Esophagus mucosa (tissue), 1 donor: ENCODE data around the gene FAM43A. TPM values are rescaled to one million over a fixed set of nuclear protein-coding genes. Genes with fewer than 3 reads are reported as not detected.

Source experiments
- ATAC-seq: fragments of 200-7000 bp; cut with Tn5 transposase; one replicate; pipeline ENCODE4 v1.9.1; 2020
- total RNA-seq: library from RNA; stranded (reverse); gene quantifications from one replicate; pipeline ENCODE4 v1.2.4, GENCODE V29; 2023
- donor health status: DM: yes; HTN: yes; CAD: no.

Gene FAM43A
- total RNA-seq, 1 donor from 2014 or later, result 23.4 TPM

DNA sequence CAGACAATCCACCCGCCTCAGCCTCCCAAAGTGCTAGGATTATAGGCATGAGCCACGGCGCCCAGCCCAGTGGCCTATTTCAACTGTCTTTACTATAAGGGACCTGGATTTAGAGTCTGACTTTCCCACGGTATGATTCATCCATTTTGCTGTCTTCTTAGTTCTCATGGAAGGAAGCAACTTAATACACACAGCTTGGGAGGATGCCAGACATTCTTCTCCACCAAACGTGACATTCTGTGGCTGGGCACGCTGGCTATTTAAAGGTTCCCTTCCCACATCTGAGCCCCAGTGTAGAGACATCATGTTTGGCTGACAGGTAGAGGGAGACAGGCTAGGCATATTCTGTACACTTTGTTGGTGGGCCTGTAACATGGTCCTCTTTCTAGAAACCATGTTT, 26.2 kb downstream of the FAM43A start:
- ATAC-seq, result peak; percentile 85

DNA sequence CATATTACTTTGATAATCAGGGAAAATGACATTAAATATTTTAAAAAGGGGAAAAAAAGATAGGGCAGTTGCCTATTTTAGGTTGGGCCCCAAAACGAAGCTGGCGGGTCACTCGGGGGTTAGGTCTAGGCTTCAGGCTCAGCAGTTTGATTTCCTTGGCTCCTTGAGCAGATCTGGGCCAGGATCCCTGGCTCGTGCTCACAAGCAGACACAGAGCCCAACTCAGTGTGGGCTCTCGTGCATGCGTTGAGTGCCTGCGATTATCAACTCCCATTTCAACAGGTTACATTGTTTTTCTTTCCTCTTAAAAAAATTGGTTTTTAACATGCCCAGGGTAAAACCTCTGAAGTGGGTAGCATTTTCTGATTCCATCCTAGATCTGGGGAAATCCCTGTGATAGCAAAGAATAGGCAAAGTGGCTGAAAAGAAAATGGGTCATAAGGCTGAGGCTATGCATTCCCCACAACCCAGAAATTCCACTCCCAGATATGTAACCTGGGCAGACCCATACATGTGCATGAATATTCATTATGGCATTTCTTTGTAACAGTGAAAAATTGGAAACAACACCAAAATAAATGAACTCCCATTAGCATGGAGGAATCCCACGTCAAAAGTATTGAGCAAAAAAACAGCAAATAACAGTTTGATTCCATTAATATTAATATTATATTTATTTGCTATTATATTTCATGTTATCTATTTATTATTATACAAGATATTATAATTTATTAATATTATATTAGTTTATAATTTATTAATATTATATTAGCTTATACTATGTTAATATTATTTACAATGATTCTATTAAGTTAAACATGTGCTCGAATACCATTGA, 27.8 kb downstream of the FAM43A start:
- ATAC-seq, result no peak

DNA sequence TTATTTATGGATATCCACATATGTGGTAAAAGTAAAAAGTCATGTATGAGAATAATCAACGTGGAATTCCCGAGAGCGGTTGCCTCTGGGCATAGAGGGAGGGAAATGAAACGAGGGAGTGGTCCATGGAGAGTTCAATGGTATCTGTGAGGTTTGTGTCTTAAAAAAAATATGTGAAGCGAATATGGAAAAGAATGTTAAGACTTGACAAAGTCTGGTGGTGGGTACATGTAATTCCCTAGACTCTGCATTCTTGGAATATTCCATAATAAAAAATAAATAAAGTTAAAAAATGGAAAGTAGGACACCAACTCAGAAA, 28.4 kb downstream of the FAM43A start:
- no peak for ATAC-seq

DNA sequence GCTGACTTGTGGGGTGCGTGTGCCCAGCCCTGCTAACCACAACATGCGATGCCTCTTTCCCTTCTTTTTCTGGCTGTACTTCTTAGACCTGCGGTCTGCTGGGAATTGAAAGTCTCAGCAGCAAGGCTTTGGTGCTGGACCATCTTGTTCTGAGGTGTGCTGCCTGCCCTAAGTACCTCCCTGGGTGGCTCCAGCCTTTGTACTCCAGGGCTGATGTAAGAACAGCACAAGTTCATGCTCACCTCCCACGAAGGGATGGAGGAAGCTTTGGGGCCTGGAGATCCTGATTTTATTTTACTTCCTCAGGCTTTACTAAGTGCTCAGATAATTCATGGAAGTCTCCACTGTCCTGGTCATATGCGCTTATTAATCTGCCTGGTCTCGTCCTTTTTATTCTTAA, 28.9 kb downstream of the FAM43A start:
- ATAC-seq, result peak; percentile 20

DNA sequence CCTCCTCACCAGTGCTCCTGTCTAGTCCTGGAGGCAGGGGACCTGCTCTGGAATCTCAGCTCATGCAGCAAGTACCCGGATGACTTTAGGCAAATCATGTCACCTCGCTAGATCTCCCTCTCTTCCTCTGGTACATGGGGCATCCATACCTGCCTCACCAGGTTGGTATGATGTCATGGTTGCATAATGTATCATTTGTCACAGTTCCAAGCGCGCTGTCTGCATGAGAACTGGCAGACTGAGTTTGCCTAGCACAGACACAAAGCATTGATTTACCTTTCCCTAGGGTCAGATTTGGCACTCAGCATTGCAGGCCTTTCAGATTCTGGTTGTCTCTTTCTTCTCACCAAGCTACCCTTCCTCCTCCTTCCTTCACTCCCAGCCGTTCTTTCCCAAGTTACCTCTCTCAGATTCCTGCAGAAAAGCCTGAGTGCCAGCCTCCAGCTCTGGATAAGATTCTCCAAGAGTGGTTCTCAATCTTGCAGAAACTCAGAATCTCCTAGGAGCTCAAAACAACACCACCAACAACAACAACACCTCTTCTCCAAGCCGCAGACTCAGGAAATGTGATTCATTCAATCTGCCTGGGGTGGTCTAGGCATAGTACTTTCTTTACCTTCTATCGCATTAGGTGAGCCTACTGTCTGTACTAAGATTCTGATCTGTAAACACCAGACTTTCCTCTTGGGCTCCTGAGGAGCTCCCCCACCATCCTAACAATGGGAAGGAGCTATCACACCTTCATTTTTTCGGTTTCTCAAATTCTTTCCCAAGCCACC, 29.5 kb downstream of the FAM43A start:
- peak; percentile 83 for ATAC-seq

DNA sequence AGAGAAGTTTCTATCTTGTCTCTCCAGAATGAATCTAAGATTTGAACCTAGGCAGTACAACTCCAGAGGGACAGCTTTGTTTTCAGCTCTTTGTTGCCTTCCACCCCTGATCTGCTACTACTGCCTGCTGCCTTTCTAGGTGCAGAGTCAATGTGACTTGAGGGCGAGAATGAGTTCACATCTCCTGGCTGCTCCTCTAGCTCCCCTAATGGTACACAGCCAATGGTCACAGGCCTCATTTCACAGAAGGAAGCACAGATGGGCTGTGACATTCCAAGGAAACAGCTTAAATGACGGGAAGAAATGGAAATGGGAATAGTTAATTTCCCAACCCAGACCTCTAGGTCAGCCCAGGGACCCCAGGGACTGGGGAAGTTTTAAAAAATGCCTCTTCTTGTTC, 32.4 kb downstream of the FAM43A start:
- ATAC-seq, result no peak

DNA sequence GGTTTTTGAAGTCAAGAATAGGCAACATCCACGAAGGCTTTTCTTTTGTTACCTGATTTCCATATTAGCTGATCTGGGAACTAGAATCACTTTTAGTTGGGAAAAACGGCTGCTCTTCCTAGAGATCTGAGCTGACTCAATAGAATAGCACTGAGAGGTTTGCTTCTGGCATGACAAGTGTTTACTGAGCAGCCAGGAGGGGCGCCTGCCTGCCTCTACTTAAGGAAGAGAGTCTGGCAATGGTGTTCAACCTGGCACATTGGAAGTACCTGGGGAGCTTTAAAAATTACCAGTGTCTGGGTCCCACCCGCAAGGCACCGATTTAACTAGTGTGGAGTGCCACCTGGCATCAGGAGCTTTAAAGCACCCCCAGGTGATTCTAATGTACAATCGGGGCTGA, 34.4 kb downstream of the FAM43A start:
- no peak for ATAC-seq

DNA sequence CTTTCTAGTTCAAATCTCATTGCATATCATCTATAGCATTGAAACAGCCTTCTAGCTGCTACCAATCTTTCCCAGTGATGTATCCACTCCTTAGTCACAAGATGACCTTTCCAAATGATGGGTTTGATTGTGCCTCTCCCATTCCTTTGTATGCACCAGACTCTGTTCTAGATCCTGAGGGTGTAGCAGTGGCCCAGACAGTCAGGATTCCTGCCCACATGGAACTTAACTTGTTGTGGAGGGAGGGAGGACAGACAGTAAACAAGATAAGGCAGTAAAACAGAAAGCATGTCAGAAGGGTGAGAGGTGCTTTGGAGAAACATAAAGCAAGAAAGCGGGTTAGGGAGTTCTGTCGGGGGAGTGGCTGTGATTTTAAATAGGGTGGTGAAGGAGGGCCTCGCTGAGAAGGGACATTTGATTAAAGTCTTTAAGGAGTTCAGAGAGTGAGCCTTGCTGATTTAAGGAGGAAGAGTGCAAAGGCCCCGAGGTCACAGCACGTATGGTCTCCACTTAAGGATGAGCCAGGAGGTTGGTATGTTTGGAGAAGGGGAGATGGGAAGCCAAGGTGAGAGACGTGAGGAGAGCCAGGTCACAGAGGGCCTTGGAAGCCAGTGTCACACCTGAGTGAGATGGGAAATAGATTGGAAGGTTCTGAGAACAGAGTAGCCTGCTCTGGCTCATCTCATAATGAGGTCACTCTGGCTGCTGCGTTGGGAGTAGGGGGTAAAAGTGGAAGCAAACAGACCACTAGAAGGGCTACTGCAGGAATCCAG, 38.3 kb downstream of the FAM43A start:
- no peak for ATAC-seq

DNA sequence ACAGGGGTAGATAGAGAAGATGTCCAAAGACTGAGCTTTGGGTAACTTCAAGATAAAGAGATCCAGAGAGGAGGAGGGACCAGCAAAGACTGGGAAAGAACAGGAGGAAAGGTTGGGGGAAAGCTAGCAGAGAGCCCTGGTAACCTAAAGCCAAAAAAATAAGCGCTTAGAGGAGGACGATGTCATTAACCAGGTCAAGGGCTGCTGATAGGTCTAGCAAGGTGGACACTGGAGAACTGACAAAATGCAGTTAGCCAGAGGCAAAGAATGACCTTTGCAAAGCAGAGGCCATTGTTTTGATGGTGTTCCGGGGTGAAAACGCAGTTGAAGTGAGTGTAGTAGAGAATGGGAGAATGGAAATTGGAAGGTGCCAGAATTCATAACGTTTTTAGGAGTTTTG, 39.7 kb downstream of the FAM43A start:
- ATAC-seq, result no peak

DNA sequence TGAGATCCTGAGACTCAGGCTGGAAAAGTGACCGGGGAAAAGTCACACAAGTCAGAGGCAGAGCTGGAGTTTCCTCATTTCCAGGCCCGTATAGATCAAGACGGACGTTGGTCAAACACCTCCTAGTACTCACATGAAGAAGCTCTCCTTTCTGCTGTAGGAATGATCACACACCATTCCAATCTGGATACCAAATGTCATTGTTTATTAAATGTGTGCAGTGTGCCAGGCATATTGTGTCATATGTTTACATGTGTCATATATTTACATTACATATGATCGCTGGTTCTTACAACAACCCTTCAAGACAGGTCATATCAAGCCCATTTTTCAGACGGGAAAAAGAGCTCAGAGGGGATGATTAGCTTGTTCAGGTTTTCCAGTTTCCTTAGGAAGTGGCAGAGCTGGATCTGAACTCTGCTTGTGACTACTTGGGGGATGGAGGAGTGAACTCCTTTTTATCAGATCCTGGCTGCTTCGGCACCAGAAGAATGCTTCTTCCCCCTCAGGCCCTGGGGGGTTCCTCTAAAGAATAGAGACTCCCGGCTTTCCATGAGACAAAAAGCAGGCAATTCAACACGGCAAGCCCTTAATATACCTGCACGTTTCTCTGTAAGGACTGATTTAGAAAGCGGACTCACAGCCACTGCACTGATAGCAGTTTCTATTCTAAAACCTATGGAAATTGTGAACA, 41.9 kb downstream of the FAM43A start:
- no peak for ATAC-seq

DNA sequence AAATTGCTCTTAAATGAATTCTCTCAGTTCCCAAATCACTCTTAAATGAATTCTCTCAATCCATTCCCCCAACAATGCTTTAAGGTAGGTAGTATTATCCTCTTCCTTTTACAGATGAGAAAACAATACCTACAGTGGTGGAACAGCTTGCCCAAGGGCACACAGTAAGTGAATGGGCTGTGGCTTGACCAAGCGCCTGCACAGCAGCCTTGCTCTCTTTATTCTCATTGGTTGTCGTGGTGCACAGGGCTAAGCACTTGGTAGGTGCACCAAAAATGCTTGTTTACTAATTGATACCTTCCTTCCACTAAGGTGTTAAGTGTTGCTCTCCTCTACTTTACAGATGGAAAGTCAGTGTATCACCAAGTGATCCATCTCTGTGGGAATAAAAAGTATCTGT, 43.3 kb downstream of the FAM43A start:
- no peak for ATAC-seq

DNA sequence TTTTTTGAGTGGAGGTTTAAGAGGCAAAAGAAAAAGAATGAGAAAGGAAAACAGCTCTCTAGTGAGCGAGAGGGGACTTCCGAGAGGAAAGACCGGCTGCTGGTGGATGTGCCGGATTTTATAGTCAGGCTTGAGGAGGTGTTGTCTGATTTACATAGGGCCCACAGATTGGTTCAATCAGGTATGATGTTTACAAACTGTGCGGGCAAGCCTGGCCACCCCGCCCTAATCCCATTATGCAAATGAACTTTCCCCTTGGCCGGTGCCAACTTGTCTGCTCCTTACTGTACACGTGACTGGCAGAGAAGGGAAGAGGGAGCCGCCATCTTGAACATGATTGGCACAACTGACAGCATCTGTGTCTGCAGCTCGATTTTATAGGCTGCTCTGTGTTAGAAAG, 44.7 kb downstream of the FAM43A start:
- peak; percentile 95 for ATAC-seq

DNA sequence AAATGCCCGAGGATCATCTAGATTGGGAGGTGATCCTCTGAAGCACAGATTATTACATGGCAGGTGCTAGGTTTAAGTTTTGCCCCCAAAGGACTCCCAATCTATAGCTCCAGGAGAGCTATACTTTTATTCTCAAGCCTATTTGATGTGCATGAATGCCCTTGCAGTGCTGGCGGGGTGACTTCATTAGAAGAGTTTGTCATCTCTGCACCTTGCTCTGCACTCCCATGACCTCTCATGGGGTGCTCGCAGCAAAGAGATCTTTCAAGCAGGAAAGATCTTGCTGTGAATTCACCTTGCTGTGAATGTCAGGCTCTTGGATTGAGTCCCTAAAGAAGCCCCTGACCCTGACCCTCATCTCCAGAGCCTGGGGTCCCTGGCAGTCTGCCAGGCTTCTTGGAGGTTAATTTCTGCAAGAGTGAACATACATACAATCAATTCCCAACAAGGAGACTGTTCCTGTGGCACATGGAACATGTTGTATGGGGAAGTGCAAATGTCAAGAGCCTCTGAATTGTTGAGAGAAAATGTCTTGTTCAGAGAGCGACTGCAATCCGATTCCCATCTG, 45.9 kb downstream of the FAM43A start:
- no peak for ATAC-seq

DNA sequence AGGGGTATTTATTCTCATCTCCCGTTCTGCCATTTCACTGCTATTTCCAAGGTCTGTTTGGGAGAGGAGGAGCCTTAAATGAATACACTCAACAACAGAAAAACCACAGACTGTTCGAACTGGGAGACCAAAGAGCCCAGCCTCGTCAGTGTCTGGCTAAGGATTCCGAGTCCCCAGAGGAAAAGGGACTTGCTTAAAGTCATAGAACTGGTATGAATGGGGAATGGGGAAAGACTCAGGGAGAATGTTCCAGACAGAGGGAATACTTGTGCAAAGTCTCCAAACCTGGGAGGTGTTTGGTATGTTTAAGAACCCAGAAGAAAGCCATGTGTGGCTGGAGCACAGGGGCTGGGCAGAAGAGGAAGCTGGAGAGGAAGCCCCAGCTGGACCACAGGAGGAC, 46.9 kb downstream of the FAM43A start:
- ATAC-seq, result no peak

DNA sequence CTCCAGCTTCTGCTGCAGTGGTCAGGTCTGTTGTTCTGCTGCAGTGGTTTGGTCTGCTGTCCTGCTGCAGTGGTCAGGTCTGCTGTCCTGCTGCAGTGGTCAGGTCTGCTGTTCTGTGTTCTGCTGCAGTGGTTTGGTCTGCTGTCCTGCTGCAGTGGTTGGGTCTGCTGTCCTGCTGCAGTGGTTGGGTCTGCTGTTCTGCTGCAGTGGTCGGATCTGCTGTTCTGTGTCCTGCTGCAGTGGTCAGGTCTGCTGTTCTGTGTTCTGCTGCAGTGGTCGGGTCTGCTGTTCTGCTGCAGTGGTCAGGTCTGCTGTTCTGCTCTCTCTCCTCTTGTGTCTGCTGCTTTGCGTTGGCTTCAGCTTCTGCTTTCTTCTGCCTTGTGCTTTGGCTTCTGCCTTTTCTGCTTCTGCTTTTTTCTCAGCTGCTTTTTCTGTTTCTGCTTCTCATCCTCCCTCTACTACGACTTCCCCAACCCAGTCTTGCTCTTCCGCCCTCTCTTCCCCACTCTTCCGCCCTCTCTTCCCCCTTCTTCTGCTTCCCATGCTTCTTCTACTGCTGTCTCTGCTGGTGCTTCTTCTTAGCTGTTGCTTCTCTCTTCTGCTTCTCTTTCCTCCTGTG, 50.7 kb downstream of the FAM43A start:
- ATAC-seq, result peak; percentile 23

DNA sequence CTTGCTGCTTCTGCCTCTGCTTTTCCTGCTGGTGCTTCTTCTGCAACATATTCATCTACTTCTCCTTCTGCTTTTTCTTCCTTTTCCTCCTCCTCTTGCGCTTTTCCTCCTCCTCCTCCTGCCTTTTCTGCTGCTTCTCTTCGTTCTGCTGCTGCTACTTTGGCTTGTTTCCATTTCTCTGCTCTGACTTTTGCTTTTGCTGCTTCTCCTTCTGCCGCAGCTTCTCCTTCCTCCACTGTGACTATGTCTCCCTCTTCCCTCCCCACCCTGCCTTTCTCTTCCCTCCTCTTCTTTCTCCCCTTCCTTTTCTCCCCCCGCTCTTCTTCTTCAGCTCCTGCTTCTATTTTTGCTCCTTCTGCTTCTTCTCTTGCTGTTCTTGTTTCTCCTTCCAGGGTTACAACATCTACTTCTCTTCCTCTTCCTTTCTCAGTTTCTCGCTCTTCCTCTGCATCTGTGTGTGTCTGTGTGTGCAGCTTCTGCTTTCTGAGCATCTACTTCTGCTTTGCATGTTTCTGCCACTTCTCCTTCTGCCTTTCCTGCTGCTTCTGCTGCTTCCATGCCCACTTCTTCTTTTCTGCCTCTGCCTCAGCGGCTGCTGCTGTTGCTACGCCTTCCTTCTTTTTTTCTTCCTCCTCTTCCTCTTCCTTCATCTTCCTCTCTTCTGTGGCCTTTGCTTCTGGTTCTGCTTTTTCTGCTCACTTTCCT, 51.4 kb downstream of the FAM43A start:
- peak; percentile 21 for ATAC-seq

Other genes starting within 250 kb of the FAM43A start
- gene ATP13A3, start 198.9 kb upstream of the FAM43A start, total RNA-seq, result 36.9 TPM
- gene TMEM44, start 52.5 kb upstream of the FAM43A start, total RNA-seq, result 7.9 TPM
- 21.6 TPM for gene LSG1, start 13.7 kb upstream of the FAM43A start, total RNA-seq